NT2/D1 (cell line): ENCODE measurements around the gene MLPH.

ENCODE experiments used
- SUZ12 ChIP-seq: IDR thresholded peaks from 2 replicates; pipeline ENCODE4 v1.6.1; 2011; ENCODE audit not compliant: insufficient read length, insufficient read depth; ENCODE audit errors: extremely low read depth
- YY1 ChIP-seq: IDR thresholded peaks from 2 replicates; pipeline ENCODE4 v1.6.1; 2011; ENCODE audit not compliant: insufficient read length, insufficient read depth
- ZNF274 ChIP-seq: IDR thresholded peaks from 2 replicates; pipeline ENCODE4 v1.6.1; 2011; ENCODE audit warnings: mild to moderate bottlenecking, low read depth, low read length

GRCh38 chr2:237498341-237498740, 11.3 kb downstream of the MLPH start:
- no peak for TF ChIP-seq YY1
- TF ChIP-seq ZNF274: no peak
- no peak for TF ChIP-seq SUZ12
